Bronchial epithelial cell (primary cell): ENCODE results near the gene SOX18. TPM values are rescaled to one million over a fixed set of nuclear protein-coding genes. Genes with fewer than 3 reads are reported as not detected.

Source experiments
- DNase-seq: peaks from one replicate; pipeline ENCODE4 v3.0.0-alpha.2; 2010; ENCODE audit warnings: low read depth
- FAIRE-seq: peaks from 2 replicates; lab custom pipeline; 2011; peaks lifted over from hg19 to GRCh38; lab: Jason Lieb, UNC
- H3K27me3 ChIP-seq: 2 replicates; pipeline ENCODE4 v1.5.1; 2011; ENCODE audit warnings: low read length; ENCODE audit not compliant: control insufficient read depth, insufficient read depth
- H3K36me3 ChIP-seq: 2 replicates; pipeline ENCODE4 v1.5.1; 2011; ENCODE audit warnings: low read length; ENCODE audit not compliant: control insufficient read depth, insufficient read depth
- H3K4me3 ChIP-seq: 2 replicates; pipeline ENCODE4 v1.5.1; 2011; ENCODE audit warnings: mild to moderate bottlenecking, low read depth, low read length, control low read depth
- CTCF ChIP-seq: IDR thresholded peaks from 2 replicates; pipeline ENCODE4 v1.5.1; 2011; ENCODE audit warnings: mild to moderate bottlenecking, moderate library complexity, low read length, control low read depth, inconsistent platforms; ENCODE audit not compliant: insufficient read depth, severe bottlenecking
- total RNA-seq: library from RNA; depleted of rRNA; stranded (reverse); fragments of >200 nt; gene quantifications from 2 replicates; pipeline ENCODE4 v1.2.1, GENCODE V29; 2014

SOX18 gene
- total RNA-seq, 1 donor from 2014 or later: not detected

GRCh38 chr20:64067733-64068307 lies 18.4 kb upstream of the SOX18 start:
- DNase-seq (no peak), FAIRE-seq (no peak)
- H3K4me3 ChIP-seq: no peak overlapping the region
- TF ChIP-seq CTCF: no peak
- no peaks in the 10 kb centered on the region for H3K27me3 ChIP-seq
- H3K36me3 ChIP-seq: peaks cover 1% of the 10 kb centered on the region

GRCh38 chr20:64067005-64067632 lies 17.7 kb upstream of the SOX18 start:
- TF ChIP-seq CTCF: no peak
- FAIRE-seq (no peak), DNase-seq (no peak)
- no peak overlapping the region for H3K4me3 ChIP-seq
- H3K36me3 ChIP-seq: no peaks in the 10 kb centered on the region
- H3K27me3 ChIP-seq: no peaks in the 10 kb centered on the region

- FAIRE-seq (no peak), DNase-seq (peak; percentile 61)
- Histone ChIP-seq H3K36me3 (no peaks in the 10 kb centered on the region), H3K4me3 (no peak overlapping the region), H3K27me3 (no peaks in the 10 kb centered on the region)
- TF ChIP-seq CTCF: no peak
Measured at GRCh38 chr20:64065974-64066343, 16.5 kb upstream of the SOX18 start.

GRCh38 chr20:64065062-64065973 lies 15.9 kb upstream of the SOX18 start:
- no peaks in the 10 kb centered on the region for H3K27me3 ChIP-seq
- no peak overlapping the region for H3K4me3 ChIP-seq
- no peak for FAIRE-seq
- no peaks in the 10 kb centered on the region for H3K36me3 ChIP-seq
- no peak for DNase-seq
- TF ChIP-seq CTCF: no peak

- DNase-seq (peak; percentile 30), FAIRE-seq (no peak)
- H3K27me3 ChIP-seq: no peaks in the 10 kb centered on the region
- H3K4me3 ChIP-seq: peak overlapping the region; percentile 92
- TF ChIP-seq CTCF: no peak
- no peaks in the 10 kb centered on the region for H3K36me3 ChIP-seq
Measured at GRCh38 chr20:64064145-64064698, 14.8 kb upstream of the SOX18 start.
